DND-41 (cell line): ENCODE results near the gene POU2AF1.

Source experiments
- CTCF ChIP-seq: IDR thresholded peaks from 2 replicates; pipeline ENCODE4 v1.5.1; 2012; ENCODE audit warnings: borderline replicate concordance, low read length, moderate library complexity, mild to moderate bottlenecking; ENCODE audit not compliant: poor library complexity, severe bottlenecking; ENCODE audit errors: extremely low read depth
- EZH2 ChIP-seq: IDR thresholded peaks from 3 replicates; pipeline ENCODE4 v1.6.1; 2012; ENCODE audit warnings: borderline replicate concordance, low read depth, mild to moderate bottlenecking, moderate library complexity, low read length, inconsistent platforms; ENCODE audit not compliant: severe bottlenecking

GRCh38 chr11:111358038-111359001, 20.8 kb downstream of the POU2AF1 start:
- no peak for TF ChIP-seq CTCF
- no peak for TF ChIP-seq EZH2
